Liver (tissue), 9 donors: ENCODE data around the gene IL20. TPM values are rescaled to one million over a fixed set of nuclear protein-coding genes. Genes with fewer than 3 reads are reported as not detected.

Experiments
- DNase-seq: peaks from one replicate; pipeline ENCODE4 v3.0.0-alpha.2; 2017; ENCODE audit warnings: low spot score
- H3K27ac ChIP-seq, 2 donors: one replicate each; pipeline ENCODE4 v1.7.0; 2013; ENCODE audit warnings: inconsistent platforms in 2 of 2, low read length in 2 of 2, control low read depth in 1 of 2, low read depth in 1 of 2, mild to moderate bottlenecking in 1 of 2
- H3K27me3 ChIP-seq, 4 donors: one replicate each; pipeline versions ENCODE4 v1.6.1 to v1.7.0; 2013; ENCODE audit warnings: low read length in 3 of 4, inconsistent platforms in 1 of 4, mild to moderate bottlenecking in 1 of 4, moderate library complexity in 1 of 4; ENCODE audit not compliant: control insufficient read depth in 4 of 4, insufficient read depth in 4 of 4
- H3K36me3 ChIP-seq, 4 donors: one replicate each; pipeline versions ENCODE4 v1.6.1 to v1.7.0; 2013; ENCODE audit warnings: low read length in 3 of 4, mild to moderate bottlenecking in 3 of 4, low read depth in 1 of 4, moderate library complexity in 1 of 4; ENCODE audit not compliant: control insufficient read depth in 4 of 4, insufficient read depth in 3 of 4
- H3K4me1 ChIP-seq, 4 donors: one replicate each; pipeline versions ENCODE4 v1.6.1 to v1.7.0; 2013; ENCODE audit warnings: low read length in 3 of 4, mild to moderate bottlenecking in 3 of 4, moderate library complexity in 1 of 4; ENCODE audit not compliant: control insufficient read depth in 4 of 4, insufficient read depth in 4 of 4
- H3K4me3 ChIP-seq, 3 donors: one replicate each; pipeline versions ENCODE4 v1.6.1 to v1.7.0; 2013; ENCODE audit warnings: low read length in 3 of 3, control low read depth in 1 of 3, low read depth in 1 of 3, mild to moderate bottlenecking in 1 of 3
- H3K9ac ChIP-seq, 2 donors: one replicate each; pipeline ENCODE4 v1.7.0; 2013; ENCODE audit warnings: low read length in 2 of 2, mild to moderate bottlenecking in 2 of 2, moderate library complexity in 2 of 2, control low read depth in 1 of 2, low read depth in 1 of 2
- H3K9me3 ChIP-seq, 4 donors: one replicate each; pipeline versions ENCODE4 v1.6.1 to v1.7.0; 2013; ENCODE audit warnings: low read length in 3 of 4; ENCODE audit not compliant: control insufficient read depth in 4 of 4
- EGR1 ChIP-seq, 2 donors: IDR thresholded peaks; 2 replicates each; pipeline ENCODE4 v1.6.1; 2016 to 2018; ENCODE audit warnings: antibody characterized with exemption in 2 of 2, low read depth in 2 of 2
- FOXA1 ChIP-seq: IDR thresholded peaks from 2 replicates; pipeline ENCODE4 v1.6.1; 2016; ENCODE audit warnings: antibody characterized with exemption
- FOXA2 ChIP-seq: IDR thresholded peaks from 2 replicates; pipeline ENCODE4 v1.6.1; 2016; ENCODE audit warnings: antibody characterized with exemption
- GABPA ChIP-seq, 2 donors: IDR thresholded peaks in 1 of 2; conservative IDR thresholded peaks in 1 of 2; 2 replicates each; pipeline ENCODE4 v1.6.1; 2016; ENCODE audit warnings: antibody characterized with exemption in 2 of 2, mild to moderate bottlenecking in 1 of 2, moderate library complexity in 1 of 2
- HNF4A ChIP-seq, 2 donors: conservative IDR thresholded peaks; 2 replicates each; pipeline ENCODE4 v1.6.1; 2016; ENCODE audit warnings: antibody characterized with exemption in 2 of 2, mild to moderate bottlenecking in 2 of 2
- HNF4G ChIP-seq: IDR thresholded peaks from 2 replicates; pipeline ENCODE4 v1.6.1; 2016; ENCODE audit warnings: antibody characterized with exemption
- JUND ChIP-seq, 2 donors: IDR thresholded peaks; 2 replicates each; pipeline ENCODE4 v1.6.1; 2016; ENCODE audit warnings: antibody characterized with exemption in 2 of 2
- NR2F2 ChIP-seq: IDR thresholded peaks from 2 replicates; pipeline ENCODE4 v1.6.1; 2016; ENCODE audit warnings: antibody characterized with exemption
- RAD21 ChIP-seq, 2 donors: IDR thresholded peaks; 2 replicates each; pipeline ENCODE4 v1.6.1; 2016; ENCODE audit warnings: antibody characterized with exemption in 2 of 2, mild to moderate bottlenecking in 2 of 2
- RXRA ChIP-seq, 2 donors: IDR thresholded peaks; 2 replicates each; pipeline ENCODE4 v1.6.1; 2017 to 2018; ENCODE audit warnings: antibody characterized with exemption in 2 of 2, mild to moderate bottlenecking in 1 of 2
- SP1 ChIP-seq: IDR thresholded peaks from 2 replicates; pipeline ENCODE4 v1.6.1; 2018; ENCODE audit warnings: antibody characterized with exemption, mild to moderate bottlenecking
- TAF1 ChIP-seq: conservative IDR thresholded peaks from 2 replicates; pipeline ENCODE4 v1.6.1; 2016; ENCODE audit warnings: antibody characterized with exemption, mild to moderate bottlenecking
- YY1 ChIP-seq: IDR thresholded peaks from 2 replicates; pipeline ENCODE4 v1.6.1; 2016; ENCODE audit warnings: antibody characterized with exemption, mild to moderate bottlenecking
- WGBS: extraction: QIAGEN DNeasy Blood & Tissue Kit; methylation state at CpG from one replicate; pipeline ENCODE4 v1.1.7; 2013; 5-methylcytosine and 5-hydroxymethylcytosine counted together
- polyA plus RNA-seq, 2 donors: library from polyadenylated mRNA; stranded (reverse) in 1 of 2; unstranded in 1 of 2; fragments of 200-250 nt in 1 of 2; fragments of >200 nt in 1 of 2; fragmentation: Nextera tagmentation in 1 of 2; extraction: Ambion mirVana in 1 of 2; gene quantifications; one replicate each; pipeline versions ENCODE4 v1.2.1 to v1.2.3, GENCODE V29; 2013 to 2015
- total RNA-seq, 2 donors: library from RNA; depleted of rRNA; stranded (reverse); fragments of >200 nt; gene quantifications; one replicate each; pipeline ENCODE4 v1.2.3, GENCODE V29; 2014
- TF ChIP-seq, protein P1 (sequence below): IDR thresholded peaks from 2 replicates; pipeline ENCODE4 v1.6.1; 2016; ENCODE audit warnings: antibody characterized with exemption
- TF ChIP-seq, protein P2 (sequence below): fragments of 150-350 bp; IDR thresholded peaks from 2 replicates; pipeline ENCODE4 v1.5.1; 2017; ENCODE audit warnings: improper control_type of control experiment, low read depth, low read length; ENCODE audit not compliant: missing input control
- TF ChIP-seq, protein P3 (sequence below): IDR thresholded peaks from 2 replicates; pipeline ENCODE4 v1.6.1; 2016; ENCODE audit warnings: antibody characterized with exemption
- TF ChIP-seq, protein P4 (sequence below): IDR thresholded peaks from 2 replicates; pipeline ENCODE4 v1.6.1; 2016; ENCODE audit warnings: antibody characterized with exemption, mild to moderate bottlenecking
- TF ChIP-seq, protein P5 (sequence below): IDR thresholded peaks from 2 replicates; pipeline ENCODE4 v1.6.1; 2016; ENCODE audit warnings: antibody characterized with exemption
- donor health status: healthy.
- donor health status: healthy.
- donor health status: healthy.
- donor health status: healthy.
- donor health status: healthy.

IL20 gene
- total and polyA plus RNA-seq, 4 donors = 0.17 TPM; not detected in 3

DNA sequence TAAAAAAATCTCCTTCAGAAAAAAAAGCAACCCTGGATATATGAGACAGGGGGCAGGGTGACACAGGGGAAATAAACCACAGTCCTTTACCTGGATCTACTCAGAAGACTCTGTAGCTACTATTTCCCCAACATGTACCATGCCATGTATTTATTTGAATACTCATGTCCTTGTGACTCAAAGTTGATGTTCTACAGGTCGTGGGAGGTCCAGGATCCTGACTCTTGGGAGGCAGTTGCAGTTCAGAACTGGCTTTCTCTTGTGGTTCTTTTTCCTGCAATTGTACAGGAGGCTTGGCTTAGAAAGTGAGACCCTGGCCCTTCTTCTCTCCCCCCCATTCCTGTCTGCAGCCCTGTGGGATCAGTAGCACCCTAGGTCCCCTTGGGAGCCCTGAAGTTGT lies 26.0 kb downstream of the IL20 start (continued):
- TF ChIP-seq JUND (IDR thresholded peaks at IDR 0.05) (no peak), TAF1 (no peak)

DNA sequence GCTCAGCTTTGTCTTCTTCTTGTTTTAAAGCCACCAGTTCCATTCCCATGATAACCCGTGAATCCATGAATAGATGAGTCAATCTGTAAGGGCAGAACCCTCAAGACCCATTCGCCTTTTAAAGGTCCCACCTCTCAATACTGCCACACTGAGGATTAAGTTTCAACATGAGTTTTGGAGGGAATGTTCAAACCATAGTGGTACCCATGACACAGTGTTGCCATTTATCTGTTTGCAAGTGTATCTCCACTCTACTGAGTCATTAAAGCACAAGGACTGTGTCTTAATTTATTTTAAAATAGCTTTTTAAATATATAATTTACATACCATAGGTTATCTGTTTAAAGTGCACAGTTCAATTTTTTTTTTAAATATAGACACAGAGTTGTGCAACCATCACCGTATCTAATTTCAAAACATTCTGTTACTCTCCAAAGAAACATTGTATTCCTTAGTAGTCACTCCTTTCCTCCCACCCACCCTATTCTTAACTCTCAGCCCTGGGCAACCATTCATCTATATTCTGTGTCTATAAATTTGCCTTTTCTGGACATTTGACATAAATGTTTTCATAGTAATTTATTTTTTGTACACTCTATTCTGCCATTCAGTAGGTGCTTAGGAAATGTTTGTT lies 27.0 kb downstream of the IL20 start:
- WGBS = 70% methylated on average over 3 of the region's 3 CpGs
- H3K27me3 ChIP-seq = no peaks in the 10 kb centered on the region
- H3K9me3 ChIP-seq = no peaks in the 10 kb centered on the region
- TF ChIP-seq RXRA (IDR thresholded peaks at IDR 0.05) (no peak), TAF1 (no peak), GABPA (IDR thresholded peaks at IDR 0.05 in 1 of 2, conservative IDR thresholded peaks at IDR 0.05 in 1 of 2) (no peak), HNF4G (no peak), FOXA1 (no peak), RAD21 (IDR thresholded peaks at IDR 0.05) (no peak), FOXA2 (no peak), YY1 (no peak), SP1 (no peak), JUND (IDR thresholded peaks at IDR 0.05) (no peak), HNF4A (conservative IDR thresholded peaks at IDR 0.05) (no peak), NR2F2 (no peak), EGR1 (IDR thresholded peaks at IDR 0.05; ENCODE audit: low read depth in 2 of 2) (no peak)
- TF ChIP-seq, protein P1, sequence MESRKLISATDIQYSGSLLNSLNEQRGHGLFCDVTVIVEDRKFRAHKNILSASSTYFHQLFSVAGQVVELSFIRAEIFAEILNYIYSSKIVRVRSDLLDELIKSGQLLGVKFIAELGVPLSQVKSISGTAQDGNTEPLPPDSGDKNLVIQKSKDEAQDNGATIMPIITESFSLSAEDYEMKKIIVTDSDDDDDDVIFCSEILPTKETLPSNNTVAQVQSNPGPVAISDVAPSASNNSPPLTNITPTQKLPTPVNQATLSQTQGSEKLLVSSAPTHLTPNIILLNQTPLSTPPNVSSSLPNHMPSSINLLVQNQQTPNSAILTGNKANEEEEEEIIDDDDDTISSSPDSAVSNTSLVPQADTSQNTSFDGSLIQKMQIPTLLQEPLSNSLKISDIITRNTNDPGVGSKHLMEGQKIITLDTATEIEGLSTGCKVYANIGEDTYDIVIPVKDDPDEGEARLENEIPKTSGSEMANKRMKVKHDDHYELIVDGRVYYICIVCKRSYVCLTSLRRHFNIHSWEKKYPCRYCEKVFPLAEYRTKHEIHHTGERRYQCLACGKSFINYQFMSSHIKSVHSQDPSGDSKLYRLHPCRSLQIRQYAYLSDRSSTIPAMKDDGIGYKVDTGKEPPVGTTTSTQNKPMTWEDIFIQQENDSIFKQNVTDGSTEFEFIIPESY = no peak
- TF ChIP-seq, protein P2, sequence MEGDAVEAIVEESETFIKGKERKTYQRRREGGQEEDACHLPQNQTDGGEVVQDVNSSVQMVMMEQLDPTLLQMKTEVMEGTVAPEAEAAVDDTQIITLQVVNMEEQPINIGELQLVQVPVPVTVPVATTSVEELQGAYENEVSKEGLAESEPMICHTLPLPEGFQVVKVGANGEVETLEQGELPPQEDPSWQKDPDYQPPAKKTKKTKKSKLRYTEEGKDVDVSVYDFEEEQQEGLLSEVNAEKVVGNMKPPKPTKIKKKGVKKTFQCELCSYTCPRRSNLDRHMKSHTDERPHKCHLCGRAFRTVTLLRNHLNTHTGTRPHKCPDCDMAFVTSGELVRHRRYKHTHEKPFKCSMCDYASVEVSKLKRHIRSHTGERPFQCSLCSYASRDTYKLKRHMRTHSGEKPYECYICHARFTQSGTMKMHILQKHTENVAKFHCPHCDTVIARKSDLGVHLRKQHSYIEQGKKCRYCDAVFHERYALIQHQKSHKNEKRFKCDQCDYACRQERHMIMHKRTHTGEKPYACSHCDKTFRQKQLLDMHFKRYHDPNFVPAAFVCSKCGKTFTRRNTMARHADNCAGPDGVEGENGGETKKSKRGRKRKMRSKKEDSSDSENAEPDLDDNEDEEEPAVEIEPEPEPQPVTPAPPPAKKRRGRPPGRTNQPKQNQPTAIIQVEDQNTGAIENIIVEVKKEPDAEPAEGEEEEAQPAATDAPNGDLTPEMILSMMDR = no peak
- TF ChIP-seq, protein P3, sequence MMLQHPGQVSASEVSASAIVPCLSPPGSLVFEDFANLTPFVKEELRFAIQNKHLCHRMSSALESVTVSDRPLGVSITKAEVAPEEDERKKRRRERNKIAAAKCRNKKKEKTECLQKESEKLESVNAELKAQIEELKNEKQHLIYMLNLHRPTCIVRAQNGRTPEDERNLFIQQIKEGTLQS = no peak
- TF ChIP-seq, protein P4, sequence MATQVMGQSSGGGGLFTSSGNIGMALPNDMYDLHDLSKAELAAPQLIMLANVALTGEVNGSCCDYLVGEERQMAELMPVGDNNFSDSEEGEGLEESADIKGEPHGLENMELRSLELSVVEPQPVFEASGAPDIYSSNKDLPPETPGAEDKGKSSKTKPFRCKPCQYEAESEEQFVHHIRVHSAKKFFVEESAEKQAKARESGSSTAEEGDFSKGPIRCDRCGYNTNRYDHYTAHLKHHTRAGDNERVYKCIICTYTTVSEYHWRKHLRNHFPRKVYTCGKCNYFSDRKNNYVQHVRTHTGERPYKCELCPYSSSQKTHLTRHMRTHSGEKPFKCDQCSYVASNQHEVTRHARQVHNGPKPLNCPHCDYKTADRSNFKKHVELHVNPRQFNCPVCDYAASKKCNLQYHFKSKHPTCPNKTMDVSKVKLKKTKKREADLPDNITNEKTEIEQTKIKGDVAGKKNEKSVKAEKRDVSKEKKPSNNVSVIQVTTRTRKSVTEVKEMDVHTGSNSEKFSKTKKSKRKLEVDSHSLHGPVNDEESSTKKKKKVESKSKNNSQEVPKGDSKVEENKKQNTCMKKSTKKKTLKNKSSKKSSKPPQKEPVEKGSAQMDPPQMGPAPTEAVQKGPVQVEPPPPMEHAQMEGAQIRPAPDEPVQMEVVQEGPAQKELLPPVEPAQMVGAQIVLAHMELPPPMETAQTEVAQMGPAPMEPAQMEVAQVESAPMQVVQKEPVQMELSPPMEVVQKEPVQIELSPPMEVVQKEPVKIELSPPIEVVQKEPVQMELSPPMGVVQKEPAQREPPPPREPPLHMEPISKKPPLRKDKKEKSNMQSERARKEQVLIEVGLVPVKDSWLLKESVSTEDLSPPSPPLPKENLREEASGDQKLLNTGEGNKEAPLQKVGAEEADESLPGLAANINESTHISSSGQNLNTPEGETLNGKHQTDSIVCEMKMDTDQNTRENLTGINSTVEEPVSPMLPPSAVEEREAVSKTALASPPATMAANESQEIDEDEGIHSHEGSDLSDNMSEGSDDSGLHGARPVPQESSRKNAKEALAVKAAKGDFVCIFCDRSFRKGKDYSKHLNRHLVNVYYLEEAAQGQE = no peak
- TF ChIP-seq, protein P5, sequence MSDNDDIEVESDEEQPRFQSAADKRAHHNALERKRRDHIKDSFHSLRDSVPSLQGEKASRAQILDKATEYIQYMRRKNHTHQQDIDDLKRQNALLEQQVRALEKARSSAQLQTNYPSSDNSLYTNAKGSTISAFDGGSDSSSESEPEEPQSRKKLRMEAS = no peak
- no peak overlapping the region for H3K27ac ChIP-seq
- peaks cover 4 to 17% (median 12%) of the 10 kb centered on the region in 4 donors for H3K4me1 ChIP-seq
- no peak overlapping the region for H3K9ac ChIP-seq
- H3K36me3 ChIP-seq = no peaks in the 10 kb centered on the region
- DNase-seq = no peak
- no peak overlapping the region for H3K4me3 ChIP-seq
